CD14-positive monocyte (primary cell): ENCODE data around the gene LRSAM1. TPM values are rescaled to one million over a fixed set of nuclear protein-coding genes. Genes with fewer than 3 reads are reported as not detected.

Source experiments
- DNase-seq, 3 donors: peaks; one replicate each; pipeline ENCODE4 v3.0.0-alpha.2; 2011 to 2022
- H2AFZ ChIP-seq: 2 replicates; pipeline ENCODE4 v1.6.0; 2012; ENCODE audit warnings: mild to moderate bottlenecking, low read depth, low read length, inconsistent platforms; ENCODE audit not compliant: insufficient read depth, poor library complexity, severe bottlenecking
- H3K27ac ChIP-seq, 2 donors: 1 replicate in 1 of 2; 2 replicates in 1 of 2; pipeline ENCODE4 v1.5.1; 2012 to 2013; ENCODE audit warnings: low read length in 2 of 2, control low read depth in 1 of 2, inconsistent platforms in 1 of 2, low read depth in 1 of 2, mild to moderate bottlenecking in 1 of 2
- H3K27me3 ChIP-seq, 2 donors: one replicate each; pipeline versions ENCODE4 v1.6.0 to v1.6.1; 2011 to 2013; ENCODE audit warnings: low read length in 2 of 2; ENCODE audit not compliant: control insufficient read depth in 2 of 2, insufficient read depth in 2 of 2
- H3K36me3 ChIP-seq, 2 donors: replicated peaks in 1 of 2; 1 replicate in 1 of 2; 2 replicates in 1 of 2; pipeline versions ENCODE4 v1.5.1 to v1.6.1; 2012 to 2013; ENCODE audit warnings: low read length in 2 of 2, control low read depth in 1 of 2, inconsistent platforms in 1 of 2, mild to moderate bottlenecking in 1 of 2; ENCODE audit not compliant: insufficient read depth in 2 of 2, control insufficient read depth in 1 of 2
- H3K4me1 ChIP-seq, 2 donors: 1 replicate in 1 of 2; 2 replicates in 1 of 2; pipeline versions ENCODE4 v1.5.1 to v1.6.1; 2012 to 2013; ENCODE audit warnings: low read length in 2 of 2, control low read depth in 1 of 2, inconsistent platforms in 1 of 2, mild to moderate bottlenecking in 1 of 2, moderate library complexity in 1 of 2; ENCODE audit not compliant: insufficient read depth in 2 of 2, control insufficient read depth in 1 of 2
- H3K4me2 ChIP-seq: replicated peaks from 2 replicates; pipeline ENCODE3; 2012; ENCODE audit warnings: low read length, moderate library complexity, mild to moderate bottlenecking; ENCODE audit not compliant: poor library complexity, severe bottlenecking; ENCODE audit errors: extremely low read depth
- H3K4me3 ChIP-seq, 3 experiments: fragments of 200-600 bp in 1 of 3; sonication (generic) in 1 of 3; replicated peaks in 1 of 3; 1 replicate in 2 of 3; 2 replicates in 1 of 3; pipeline ENCODE4 v1.5.1; 2011 to 2013; ENCODE audit warnings: low read length in 3 of 3, mild to moderate bottlenecking in 3 of 3, control low read depth in 2 of 3, low read depth in 2 of 3, inconsistent platforms in 1 of 3, moderate library complexity in 1 of 3
- H3K79me2 ChIP-seq: 2 replicates; pipeline ENCODE4 v1.6.0; 2012; ENCODE audit warnings: mild to moderate bottlenecking, control low read depth, inconsistent platforms, low read length, moderate library complexity; ENCODE audit not compliant: insufficient read depth
- H3K9ac ChIP-seq: 2 replicates; pipeline ENCODE4 v1.6.0; 2017; ENCODE audit warnings: low read length, mild to moderate bottlenecking; ENCODE audit not compliant: insufficient read depth, poor library complexity, severe bottlenecking
- H3K9me3 ChIP-seq, 2 donors: replicated peaks in 1 of 2; 1 replicate in 1 of 2; 2 replicates in 1 of 2; pipeline versions ENCODE4 v1.5.1 to v1.6.1; 2012 to 2013; ENCODE audit warnings: low read length in 2 of 2, control low read depth in 1 of 2; ENCODE audit not compliant: control insufficient read depth in 1 of 2, insufficient read depth in 1 of 2
- H4K20me1 ChIP-seq: 2 replicates; pipeline ENCODE4 v1.6.0; 2012; ENCODE audit warnings: mild to moderate bottlenecking, low read length, control low read depth, moderate library complexity; ENCODE audit not compliant: insufficient read depth
- H3K27ac Mint-ChIP-seq, 7 donors: one replicate each; pipeline ENCODE4 v1.8.0; 2020; ENCODE audit warnings: mild to moderate bottlenecking in 7 of 7, mixed read lengths in 7 of 7, moderate library complexity in 6 of 7, inconsistent platforms in 2 of 7
- H3K27me3 Mint-ChIP-seq, 3 donors: one replicate each; pipeline ENCODE4 v1.8.0; 2021 to 2022; ENCODE audit warnings: low read depth in 3 of 3, mild to moderate bottlenecking in 3 of 3, mixed read lengths in 3 of 3, moderate library complexity in 3 of 3, inconsistent platforms in 1 of 3
- H3K36me3 Mint-ChIP-seq, 2 donors: one replicate each; pipeline ENCODE4 v1.8.0; 2020; ENCODE audit warnings: mixed read lengths in 2 of 2, inconsistent platforms in 1 of 2, mild to moderate bottlenecking in 1 of 2
- H3K4me1 Mint-ChIP-seq: one replicate; pipeline ENCODE4 v1.8.0; 2020; ENCODE audit warnings: mild to moderate bottlenecking, mixed read lengths
- H3K4me3 Mint-ChIP-seq, 2 donors: one replicate each; pipeline ENCODE4 v1.8.0; 2020; ENCODE audit warnings: mild to moderate bottlenecking in 2 of 2, mixed read lengths in 2 of 2, moderate library complexity in 1 of 2
- H3K9me3 Mint-ChIP-seq, 7 donors: one replicate each; pipeline ENCODE4 v1.8.0; 2020 to 2022; ENCODE audit warnings: mixed read lengths in 7 of 7, mild to moderate bottlenecking in 6 of 7, moderate library complexity in 6 of 7, inconsistent platforms in 2 of 7
- CTCF ChIP-seq: fragments of 200-600 bp; IDR thresholded peaks from one replicate; pipeline ENCODE4 v1.8.0; 2022; ENCODE audit warnings: antibody characterized with exemption, mild to moderate bottlenecking
- WGBS: methylation state at CpG from one replicate; pipeline ENCODE4 v1.1.5; 2013; ENCODE audit warnings: missing lambda C conversion rate; ENCODE audit not compliant: insufficient coverage; 5-methylcytosine and 5-hydroxymethylcytosine counted together
- intact Hi-C, 2 donors: fragments of 100-400 bp; cut with micrococcal nuclease; formaldehyde crosslinking; loops; one replicate each; pipeline versions ENCODE4 v1.15.0 to v1.15.1; 2023
- polyA plus RNA-seq, 3 donors: library from polyadenylated mRNA; depleted of rRNA in 1 of 3; unstranded in 2 of 3; stranded (reverse) in 1 of 3; fragments of 300-500 nt in 2 of 3; fragments of >200 nt in 1 of 3; fragmentation: Illumina TruSeq in 2 of 3; gene quantifications; 1 replicate in 2 of 3; 2 replicates in 1 of 3; pipeline ENCODE4 v1.2.3, GENCODE V29; 2012 to 2021

Gene LRSAM1
- polyA plus RNA-seq, 3 donors = 6.0 to 19.8 (median 8.2) TPM

- H3K27ac Mint-ChIP-seq = no peak overlapping the region
- no peak overlapping the region for H2AFZ ChIP-seq
- no peaks in the 10 kb centered on the region for H4K20me1 ChIP-seq
- peaks cover 49% of the 10 kb centered on the region for H3K79me2 ChIP-seq
- H3K4me1 Mint-ChIP-seq = peaks cover 25% of the 10 kb centered on the region
- no peaks in the 10 kb centered on the region for H3K27me3 ChIP-seq
- no CpG with 5 or more reads among the region's 3 CpGs for WGBS
- intact Hi-C loops = no loop called here
- no peak overlapping the region for H3K4me3 Mint-ChIP-seq
- peaks cover 37 to 57% of the 10 kb centered on the region in 2 donors for H3K36me3 Mint-ChIP-seq
- no peaks in the 10 kb centered on the region for H3K9me3 Mint-ChIP-seq
- H3K4me2 ChIP-seq = no peak overlapping the region
- peaks cover 18 to 19% of the 10 kb centered on the region in 2 donors for H3K4me1 ChIP-seq
- TF ChIP-seq CTCF = no peak
- H3K9ac ChIP-seq = no peak overlapping the region
- no peak for DNase-seq
- H3K36me3 ChIP-seq = peaks cover 27 to 57% of the 10 kb centered on the region in 2 donors
- H3K27me3 Mint-ChIP-seq = no peaks in the 10 kb centered on the region
- H3K27ac ChIP-seq = no peak overlapping the region
- no peak overlapping the region for H3K4me3 ChIP-seq
- H3K9me3 ChIP-seq = no peaks in the 10 kb centered on the region
These were observed 23.0 kb upstream of the LRSAM1 start for GRCh38 chr9:127428348-127428747.

GRCh38 chr9:127430415-127430814, 20.9 kb upstream of the LRSAM1 start:
- Mint-ChIP-seq H3K4me3 (no peak overlapping the region), H3K9me3 (no peaks in the 10 kb centered on the region), H3K36me3 (peaks cover 56 to 78% of the 10 kb centered on the region in 2 donors), H3K27ac (no peak overlapping the region), H3K27me3 (peaks cover 0 to 2% (median 0%) of the 10 kb centered on the region in 3 donors), H3K4me1 (peaks cover 12% of the 10 kb centered on the region)
- Histone ChIP-seq H3K9me3 (no peaks in the 10 kb centered on the region), H3K79me2 (peaks cover 30% of the 10 kb centered on the region), H3K27me3 (no peaks in the 10 kb centered on the region), H3K9ac (no peak overlapping the region), H3K4me1 (peaks cover 5% of the 10 kb centered on the region in 2 donors), H3K4me2 (no peak overlapping the region), H4K20me1 (no peaks in the 10 kb centered on the region), H2AFZ (no peak overlapping the region), H3K36me3 (peaks cover 46 to 78% of the 10 kb centered on the region in 2 donors), H3K27ac (no peak overlapping the region), H3K4me3 (no peak overlapping the region)
- intact Hi-C loops = no loop called here
- TF ChIP-seq CTCF = no peak
- WGBS = 100% methylated on average over 5 of the region's 8 CpGs
- no peak for DNase-seq
